GM18502 (cell line): ENCODE results near the gene NPHP4.

Source experiments
- ATAC-seq: cut with Tn5 transposase; IDR thresholded peaks from one replicate; pipeline ENCODE4 v1.9.1; 2021; ENCODE audit warnings: mild to moderate bottlenecking; ENCODE audit not compliant: unreplicated experiment, poor library complexity

The NPHP4 gene

DNA sequence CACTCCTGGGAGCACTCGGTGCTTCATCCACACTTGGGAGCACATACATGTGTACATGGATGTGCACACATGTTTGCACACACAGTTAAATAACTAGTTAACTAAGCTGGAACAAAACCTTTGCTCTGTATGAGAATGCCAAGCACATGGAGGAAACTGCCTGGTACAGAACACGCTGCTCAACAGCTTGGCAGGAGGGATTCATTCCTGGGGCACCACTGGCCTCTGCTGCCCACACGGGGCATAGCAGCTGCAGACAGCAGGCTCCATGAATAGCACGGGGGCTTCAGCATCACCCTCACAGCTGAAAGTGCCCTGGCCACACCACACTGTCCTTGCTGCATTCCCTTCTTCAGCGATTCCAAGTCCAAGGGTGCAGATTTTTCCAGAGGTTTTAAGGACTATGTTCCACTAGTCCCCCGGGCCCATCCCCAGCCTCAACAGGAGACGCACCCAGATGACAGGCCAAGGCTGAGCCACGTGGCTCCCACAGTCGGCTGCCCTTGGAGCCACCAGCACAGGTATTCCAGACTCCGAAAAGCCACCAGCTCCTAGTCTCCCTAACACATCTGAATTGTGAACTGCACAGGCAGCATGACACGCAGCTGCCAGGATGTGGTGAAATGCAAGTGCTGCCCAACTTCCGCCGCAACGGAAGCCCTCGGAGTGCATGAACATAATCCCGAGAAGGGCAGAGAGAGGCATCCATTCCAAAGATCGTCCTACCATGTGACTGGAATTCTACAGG, 16.9 kb downstream of the NPHP4 start:
- ATAC-seq: no peak

DNA sequence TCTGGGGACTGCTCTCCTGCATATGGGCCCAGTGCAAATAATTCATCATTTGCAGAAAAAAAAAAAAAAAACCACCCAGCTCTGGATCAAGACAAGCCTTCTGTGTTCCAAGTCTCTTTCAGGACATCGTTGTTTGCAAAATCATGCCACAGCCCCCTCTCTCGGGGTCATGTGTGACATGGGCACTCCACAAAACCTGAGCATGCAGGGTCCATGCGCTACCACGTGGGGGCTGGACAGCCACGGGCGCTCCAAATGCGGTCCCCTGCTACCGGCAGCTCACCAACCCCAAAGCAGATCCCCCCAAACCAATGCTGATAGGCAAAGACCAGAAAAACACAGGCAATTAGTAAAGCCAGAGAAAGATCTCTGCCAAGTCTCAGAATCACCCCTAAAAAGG, 17.6 kb downstream of the NPHP4 start:
- ATAC-seq: no peak

DNA sequence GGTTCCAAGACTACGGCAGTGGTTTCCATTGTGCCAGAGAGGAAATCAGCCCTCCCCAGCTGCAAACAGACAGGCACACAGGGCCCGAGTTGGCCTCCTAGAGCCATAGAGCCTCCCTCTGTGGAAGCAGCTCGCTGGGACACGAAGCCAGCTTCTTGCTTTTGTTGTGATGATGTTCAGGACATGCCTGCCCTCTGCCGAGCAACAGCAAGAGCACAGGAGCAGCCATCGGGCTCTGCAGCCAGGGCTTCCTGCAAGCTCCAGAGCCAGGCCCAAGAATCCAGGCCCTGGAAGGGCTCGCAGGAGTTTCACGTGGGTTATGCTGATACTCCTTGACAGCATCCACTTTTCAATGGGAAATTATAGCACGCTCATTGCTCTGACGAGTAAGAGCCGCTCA, 18.5 kb downstream of the NPHP4 start:
- ATAC-seq: no peak

DNA sequence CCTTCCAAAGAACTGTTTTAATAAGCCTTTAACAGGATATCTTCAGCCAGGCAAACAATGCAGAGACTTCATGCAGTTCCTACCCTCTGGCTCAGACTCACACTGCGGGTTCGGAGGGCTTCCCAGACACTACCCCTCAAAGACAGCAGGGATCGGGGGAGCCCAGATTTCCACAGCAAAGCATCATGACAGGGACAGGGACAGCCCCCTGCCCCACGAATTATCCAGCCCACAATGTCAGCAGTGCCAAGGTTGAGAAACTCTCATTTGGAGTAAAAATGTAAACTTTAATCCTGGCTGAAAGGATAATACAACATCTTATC, 20.1 kb downstream of the NPHP4 start:
- no peak for ATAC-seq

DNA sequence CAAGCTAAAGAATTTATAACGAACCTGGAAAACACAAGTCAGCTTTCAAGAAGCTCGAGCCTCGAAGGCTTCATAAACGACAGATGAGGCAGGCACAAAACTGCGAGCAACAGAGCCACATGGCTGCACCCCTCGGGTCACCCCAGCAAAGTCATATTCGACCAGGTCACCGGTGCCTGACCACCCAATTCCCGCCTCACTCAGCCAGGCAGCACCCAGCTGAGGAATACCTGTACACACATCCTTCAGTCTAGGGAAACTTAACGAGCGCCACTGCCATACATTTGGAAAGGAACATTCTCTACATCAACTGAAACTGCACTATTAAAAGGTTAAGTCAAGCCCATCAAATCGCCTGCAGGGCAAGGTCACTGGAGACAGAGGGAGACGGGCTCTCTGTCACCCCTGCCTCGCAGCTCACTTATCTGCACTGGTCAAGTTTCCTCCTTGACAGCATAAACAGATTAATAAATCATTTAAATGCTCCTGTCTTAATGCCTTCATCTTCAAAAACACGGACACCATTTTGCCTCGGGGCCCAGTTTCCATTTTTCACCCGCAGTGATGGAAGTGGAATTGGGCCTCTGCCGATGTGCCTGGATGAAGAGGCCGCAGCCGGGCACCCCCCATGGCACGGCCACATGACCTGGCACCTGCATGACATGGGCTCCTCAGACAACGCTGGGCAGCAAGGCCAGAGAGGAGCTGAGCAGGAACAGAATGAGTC, 20.6 kb downstream of the NPHP4 start:
- ATAC-seq: no peak

DNA sequence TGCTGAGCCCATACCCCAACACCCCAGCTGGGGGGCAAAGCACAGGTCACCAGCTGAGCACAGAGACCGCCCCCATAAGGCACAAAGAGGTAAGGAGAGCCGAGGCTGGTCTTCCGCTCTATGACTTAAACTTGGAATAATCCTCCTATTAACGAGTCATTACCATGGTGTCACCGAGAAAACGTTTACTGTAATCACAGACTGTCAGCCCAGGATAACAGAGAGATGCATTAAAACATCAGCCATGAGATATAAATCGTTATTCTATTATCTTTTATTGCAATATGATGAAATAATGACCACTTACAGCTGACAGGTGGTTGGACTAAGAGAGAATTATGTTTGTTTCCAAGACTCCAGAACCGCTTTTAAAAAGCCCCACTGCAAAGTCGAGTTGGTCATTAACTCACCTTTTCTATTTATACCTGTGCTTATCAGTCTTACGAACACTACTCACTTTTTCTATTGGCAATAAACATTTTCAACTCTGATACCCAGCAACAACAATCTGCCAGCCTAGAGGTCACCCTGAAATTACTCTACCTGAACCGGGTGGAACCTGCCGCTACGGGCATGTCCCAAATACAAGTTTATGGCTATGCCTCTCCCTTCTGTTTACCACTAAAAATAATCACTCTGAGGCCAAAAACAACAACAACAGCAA, 21.5 kb downstream of the NPHP4 start:
- ATAC-seq: no peak

DNA sequence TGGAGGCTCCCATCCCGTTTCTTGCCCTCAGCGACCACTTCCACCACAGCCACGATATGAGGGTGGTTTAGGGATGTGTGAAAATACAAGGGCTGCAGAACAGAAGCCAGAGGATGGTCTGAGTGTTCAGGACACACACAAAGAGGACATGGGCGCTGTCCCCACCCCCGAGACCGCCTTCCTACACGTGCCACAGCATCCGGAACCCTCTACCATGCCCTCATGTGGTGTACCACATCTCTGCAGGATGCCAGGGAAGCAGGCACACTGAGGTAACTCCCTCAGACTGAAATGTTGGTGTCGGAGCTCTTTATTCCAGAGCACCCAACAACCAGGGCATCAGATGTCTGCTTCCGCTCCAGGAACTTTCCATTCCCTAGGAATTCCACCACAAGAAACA, 23.1 kb downstream of the NPHP4 start:
- ATAC-seq: no peak

DNA sequence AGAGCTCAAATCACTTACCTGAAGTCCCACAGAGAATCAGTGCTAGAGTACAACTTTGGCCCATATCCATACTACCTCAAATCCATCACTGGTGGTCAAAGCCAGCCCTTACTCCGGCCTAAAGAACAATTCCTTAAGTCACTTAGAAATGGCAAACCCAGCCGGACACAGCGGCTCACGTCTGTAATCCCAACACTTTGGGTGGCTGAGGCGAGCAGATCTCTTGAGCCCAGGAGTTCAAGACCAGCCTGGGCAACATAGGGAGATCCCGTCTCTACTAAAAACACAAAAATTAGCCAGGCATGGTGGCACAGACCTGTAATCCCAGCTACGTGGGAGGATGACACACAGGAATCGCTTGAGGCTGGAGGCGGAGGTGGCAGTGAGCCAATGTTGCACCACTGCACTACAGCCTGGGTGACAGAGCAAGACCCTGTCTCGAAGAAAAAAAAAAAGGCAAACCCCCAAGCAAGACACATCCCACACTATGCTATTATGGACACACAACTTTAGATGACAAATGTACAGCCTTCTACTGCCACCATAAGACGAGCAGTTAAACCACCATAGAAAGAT, 24.0 kb downstream of the NPHP4 start:
- no peak for ATAC-seq

DNA sequence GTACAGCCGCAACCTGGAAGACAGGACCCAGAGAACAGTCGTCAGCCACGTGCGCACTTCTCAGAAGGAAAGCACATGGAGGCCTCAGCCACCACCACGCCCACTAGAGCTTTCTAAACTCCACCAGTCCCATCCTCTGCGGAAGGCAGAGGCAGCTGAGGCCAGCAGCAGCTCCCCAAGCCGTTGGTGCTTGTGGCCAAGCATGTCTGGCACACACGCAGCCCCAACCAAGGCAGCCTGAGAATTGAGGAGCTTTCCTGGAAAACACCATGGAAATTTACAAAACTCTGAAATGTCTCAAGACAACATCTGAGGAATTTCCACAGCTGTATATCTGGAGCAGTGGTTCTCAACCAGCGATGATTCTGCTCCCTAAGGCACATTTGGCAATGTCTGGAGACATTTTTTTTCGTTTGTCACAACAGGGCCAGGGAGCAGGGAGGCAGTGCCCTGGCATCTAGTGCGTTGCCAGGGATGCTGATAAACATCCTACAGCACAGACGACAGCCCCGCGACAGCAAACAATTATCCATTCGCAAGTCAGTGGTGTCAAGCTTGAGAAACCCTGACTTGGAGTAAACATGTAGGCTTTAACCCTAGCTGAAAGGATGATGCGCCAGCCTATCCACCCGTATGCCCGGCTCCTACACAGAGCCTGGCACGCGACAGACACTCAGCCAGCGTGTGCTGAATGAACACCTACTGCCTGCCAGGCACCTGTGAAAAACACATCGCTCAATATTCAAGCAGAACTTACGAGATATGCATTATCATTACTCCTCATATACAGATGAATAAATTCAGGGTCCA, 24.7 kb downstream of the NPHP4 start:
- no peak for ATAC-seq

DNA sequence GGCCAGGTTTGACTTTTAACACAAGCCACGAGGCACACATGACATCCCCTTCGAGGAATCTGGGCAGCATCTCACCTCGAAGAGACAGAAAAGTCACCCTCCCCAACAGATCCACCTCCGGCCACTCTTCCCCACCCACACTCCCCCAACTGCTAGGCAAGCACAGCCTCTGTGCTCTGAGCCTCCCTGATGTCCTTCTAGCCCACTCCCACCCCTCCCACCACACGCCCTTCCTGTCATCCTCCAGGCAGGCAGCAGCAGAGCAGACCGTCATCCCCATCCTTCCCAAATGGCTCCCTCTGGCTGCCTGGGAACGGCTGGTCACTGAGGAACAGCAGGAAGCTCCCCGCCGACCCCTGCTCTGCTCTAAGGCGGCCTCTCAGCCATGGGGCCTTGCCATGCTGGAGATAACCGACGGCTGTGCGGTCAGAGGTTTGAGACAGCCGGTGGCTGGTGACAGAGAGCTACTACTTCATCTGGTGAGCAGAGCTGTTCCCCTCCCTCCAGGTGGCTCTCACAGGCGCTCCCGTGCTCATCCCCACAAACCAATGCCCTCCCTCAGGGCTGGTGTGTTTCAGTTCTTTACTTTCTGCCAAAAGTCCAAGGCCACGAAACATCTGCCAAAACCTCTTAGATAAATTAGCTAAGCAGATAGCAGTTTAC, 25.6 kb downstream of the NPHP4 start:
- ATAC-seq: no peak

DNA sequence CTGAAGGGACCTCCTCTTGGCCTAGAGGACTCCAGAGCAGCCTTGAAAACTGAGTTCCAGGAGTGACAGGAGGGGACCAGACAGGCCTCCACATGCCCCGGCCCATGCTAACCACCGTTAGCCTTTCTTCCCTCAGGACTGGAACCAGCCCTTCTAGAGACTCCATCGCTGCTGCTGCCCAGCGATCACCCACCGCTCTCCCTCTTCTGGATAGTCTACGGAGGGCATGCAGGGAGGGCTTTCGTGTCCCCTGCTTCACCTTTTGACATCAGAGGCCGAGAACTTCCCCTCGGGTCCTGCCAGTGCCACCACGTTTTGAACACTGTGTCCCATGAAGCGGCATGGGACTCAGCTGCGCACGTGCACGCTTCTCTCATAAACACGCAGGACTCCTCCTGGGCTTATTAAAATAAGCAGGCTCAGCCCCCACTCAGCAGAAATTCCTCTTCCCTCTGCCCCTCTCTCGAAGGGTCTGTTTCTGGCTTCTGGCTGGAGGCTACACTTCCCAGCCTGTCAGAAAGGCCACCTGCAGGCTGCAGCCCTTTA, 26.6 kb downstream of the NPHP4 start:
- ATAC-seq: no peak

DNA sequence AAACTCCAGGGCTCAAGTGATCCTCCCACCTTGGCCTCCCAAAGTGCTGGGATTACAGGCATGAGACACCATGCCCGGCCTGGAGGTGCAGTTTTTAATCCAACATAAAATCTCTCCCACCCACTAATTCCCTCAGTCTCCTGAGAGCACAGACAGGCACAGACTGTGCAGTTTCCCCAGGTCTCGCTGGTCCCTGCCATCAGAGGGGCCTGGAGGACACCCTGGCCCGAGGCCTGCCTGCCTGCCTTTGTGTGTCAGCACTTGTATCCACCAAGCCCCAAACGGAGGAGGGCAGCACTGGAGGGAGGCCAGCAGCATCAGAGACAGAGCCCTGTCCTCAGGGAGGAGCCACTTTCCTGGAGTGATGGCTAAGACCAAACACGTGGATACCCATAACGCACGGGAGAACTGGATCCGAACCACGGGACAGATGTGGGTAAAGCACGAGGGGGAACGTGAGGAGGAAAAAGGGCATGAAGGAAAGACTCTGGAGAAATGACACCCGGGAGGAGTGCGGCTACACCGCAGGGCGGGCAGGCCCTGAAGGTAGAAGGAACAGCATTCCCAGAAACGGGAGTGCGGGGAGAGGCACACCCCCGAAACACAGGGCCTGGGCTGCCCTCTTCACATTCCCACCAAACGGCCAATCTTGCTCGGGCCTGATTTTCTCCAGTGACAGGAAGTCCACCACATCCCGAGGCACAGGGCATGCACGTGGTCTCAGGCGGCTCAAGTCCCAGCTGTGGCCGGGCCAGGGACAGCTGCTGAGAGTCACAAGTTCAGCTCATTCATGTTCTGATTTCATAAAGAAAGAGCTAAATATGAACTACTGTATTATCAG, 29.7 kb downstream of the NPHP4 start:
- no peak for ATAC-seq

DNA sequence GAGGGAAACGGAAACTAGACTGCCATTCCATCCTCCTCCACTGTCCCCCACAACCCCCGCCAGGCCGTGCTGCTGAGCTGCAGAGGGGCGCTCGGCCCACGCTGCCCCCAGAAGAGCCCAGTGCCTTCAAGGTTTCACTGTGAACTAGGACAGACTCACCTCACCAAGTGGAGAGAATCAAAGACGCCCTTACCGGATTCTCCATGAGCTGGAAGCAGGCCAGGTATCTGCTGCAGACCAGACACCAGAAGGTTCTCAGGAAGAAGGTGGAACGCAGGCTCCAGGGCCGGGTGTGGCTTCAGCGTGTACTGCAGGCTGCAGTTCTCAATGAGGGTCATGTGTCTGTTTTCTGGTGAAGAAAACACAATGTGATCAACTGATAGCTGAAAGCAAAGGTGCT, 30.6 kb downstream of the NPHP4 start:
- ATAC-seq: no peak

DNA sequence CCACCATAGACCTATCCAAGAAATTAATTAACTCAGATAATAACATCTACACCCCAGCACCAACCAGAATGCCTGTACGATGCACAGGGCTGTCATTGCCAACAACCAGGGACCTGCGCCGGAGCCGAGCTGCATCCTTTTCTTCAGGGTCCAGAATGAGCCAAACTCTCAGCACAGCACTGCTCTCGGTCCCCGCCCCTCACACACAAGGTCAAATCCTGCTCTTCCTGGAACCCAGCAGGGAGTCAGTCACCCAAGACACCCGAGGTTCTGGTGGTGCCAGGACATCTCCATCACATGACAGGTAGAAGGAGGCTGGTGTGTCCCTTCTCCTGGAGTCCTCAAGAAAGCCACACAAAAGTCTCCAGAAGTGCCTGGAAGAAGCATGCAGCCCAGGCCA, 31.9 kb downstream of the NPHP4 start:
- no peak for ATAC-seq

DNA sequence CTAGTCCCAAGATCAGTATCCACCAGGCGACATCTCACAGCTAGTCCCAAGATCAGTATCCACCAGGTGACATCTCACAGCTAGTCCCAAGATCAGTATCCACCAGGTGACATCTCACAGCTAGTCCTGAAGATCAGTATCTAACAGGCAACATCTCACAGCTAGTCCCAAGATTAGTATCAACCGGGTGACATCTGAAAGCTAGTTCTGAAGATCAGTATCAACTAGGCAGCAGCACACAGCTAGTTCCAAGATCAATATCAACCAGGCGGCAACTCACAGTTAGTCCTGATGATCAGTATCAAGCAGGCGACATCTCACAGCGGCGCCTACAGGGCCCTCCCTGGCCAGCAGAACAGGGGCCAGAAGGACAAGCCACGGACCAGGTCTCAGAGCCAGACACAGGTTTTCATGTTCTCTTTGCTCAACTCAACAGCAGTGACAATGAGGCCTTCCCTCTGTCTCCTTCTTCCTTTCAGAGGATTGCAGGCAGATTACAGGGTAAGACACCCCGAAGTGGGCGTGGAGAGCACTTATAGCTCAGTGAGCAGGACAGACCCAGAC, 32.5 kb downstream of the NPHP4 start:
- no peak for ATAC-seq

DNA sequence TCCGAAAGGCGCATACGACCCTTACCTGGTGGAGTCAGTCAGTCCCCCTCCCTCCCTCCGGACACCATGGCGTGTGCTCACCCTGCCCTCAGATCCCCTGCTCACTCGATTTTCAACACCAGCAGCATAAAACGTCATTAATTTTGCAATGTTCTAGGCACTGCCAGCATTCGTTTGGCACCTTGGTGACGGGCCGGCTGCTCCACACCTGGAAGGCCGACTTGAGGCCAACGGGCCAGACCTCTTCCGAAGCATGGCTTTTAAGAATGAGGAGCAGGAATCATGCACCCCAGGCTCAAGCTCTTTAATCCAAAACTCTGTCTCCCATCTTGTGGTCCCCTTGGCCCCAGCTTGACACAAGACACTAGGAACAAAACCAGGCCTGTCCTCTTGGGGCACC, 33.1 kb downstream of the NPHP4 start:
- no peak for ATAC-seq

DNA sequence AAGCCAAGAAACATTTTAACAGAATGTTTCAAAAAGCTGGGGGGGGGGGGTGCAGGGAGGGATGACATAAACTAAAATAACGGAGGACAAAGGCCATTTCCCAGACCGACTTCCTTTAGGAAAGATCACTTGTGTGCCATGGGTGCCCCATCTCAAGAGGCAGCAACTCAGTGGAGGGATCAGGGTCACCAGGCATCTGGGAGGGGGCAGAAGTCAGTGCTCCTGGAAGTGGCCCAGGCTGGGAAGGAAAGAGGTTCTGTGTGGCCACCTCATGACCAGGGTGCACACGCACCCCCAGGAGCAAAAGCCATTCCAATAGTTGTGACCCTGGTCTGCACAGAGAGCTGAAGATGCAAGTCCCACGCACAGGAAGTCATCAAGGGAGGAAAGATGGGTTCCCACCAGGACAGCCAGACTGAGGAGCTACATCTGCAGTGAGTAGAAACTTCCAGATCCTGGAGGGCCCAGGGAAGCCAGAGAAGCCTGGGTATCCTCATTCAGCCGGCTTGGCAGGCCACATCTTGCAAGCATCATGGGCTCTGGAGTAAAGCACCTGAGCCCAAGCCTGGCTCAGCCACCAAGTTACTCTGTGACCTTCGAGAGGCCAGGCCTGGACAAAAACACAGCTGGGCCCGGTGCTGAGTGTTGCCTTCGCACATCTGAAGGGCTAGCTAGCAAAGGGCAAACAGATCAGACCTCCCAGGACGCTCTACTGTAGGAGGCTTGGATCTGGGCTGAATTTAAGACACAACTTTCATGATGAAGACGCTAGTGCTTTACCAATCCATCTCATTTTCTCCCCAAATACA, 36.0 kb downstream of the NPHP4 start:
- no peak for ATAC-seq

DNA sequence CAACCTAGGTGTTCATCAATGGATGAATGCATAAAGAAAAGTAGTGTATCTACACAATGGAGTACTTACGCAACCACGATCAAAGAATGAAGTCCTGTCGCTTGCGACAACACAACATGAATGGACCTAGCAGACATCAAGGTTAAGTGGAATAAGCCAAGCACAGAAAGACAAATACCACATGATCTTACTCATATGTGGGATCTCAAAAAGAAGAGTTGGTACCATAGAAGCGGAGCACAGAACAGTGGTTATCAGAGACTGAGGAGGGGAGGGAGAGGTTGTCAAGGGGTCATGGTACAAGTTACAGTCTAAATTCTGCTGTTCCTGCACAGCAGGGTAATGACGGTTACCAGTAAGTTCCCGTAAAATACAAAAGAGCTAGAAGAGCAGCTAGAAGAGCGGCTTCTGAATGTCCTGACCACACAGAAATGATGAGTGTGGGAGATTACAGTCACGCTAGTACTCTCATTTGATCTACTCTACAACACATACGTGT, 36.7 kb downstream of the NPHP4 start:
- ATAC-seq: no peak
